H1 (cell line): ENCODE results near the gene PHOSPHO1.

Experiments
- BACH1 ChIP-seq: IDR thresholded peaks from 2 replicates; pipeline ENCODE4 v1.6.1; 2012; ENCODE audit warnings: low read length, improper control_type of control experiment
- CREB1 ChIP-seq: IDR thresholded peaks from 2 replicates; pipeline ENCODE4 v1.6.1; 2012; ENCODE audit warnings: inconsistent platforms
- CTCF ChIP-seq, 3 experiments: IDR thresholded peaks; 1 replicate in 2 of 3; 2 replicates in 1 of 3; pipeline versions ENCODE4 v1.5.1 to v1.6.1; 2011; ENCODE audit warnings: low read length in 3 of 3, mild to moderate bottlenecking in 3 of 3, inconsistent platforms in 2 of 3, low read depth in 1 of 3, moderate library complexity in 1 of 3; ENCODE audit not compliant: insufficient read depth in 1 of 3; ENCODE audit errors: control extremely low read depth in 1 of 3
- RAD21 ChIP-seq, 2 experiments: IDR thresholded peaks in 1 of 2; conservative IDR thresholded peaks in 1 of 2; 2 replicates each; pipeline ENCODE4 v1.6.1; 2011; ENCODE audit warnings: low read depth in 2 of 2, low read length in 2 of 2, improper control_type of control experiment in 1 of 2, inconsistent platforms in 1 of 2, mild to moderate bottlenecking in 1 of 2, moderate library complexity in 1 of 2
- RBBP5 ChIP-seq: IDR thresholded peaks from 2 replicates; pipeline ENCODE4 v1.7.1; 2012; ENCODE audit warnings: low read depth, mild to moderate bottlenecking, inconsistent platforms, low read length, moderate library complexity, borderline replicate concordance
- USF2 ChIP-seq: IDR thresholded peaks from 2 replicates; pipeline ENCODE4 v1.6.1; 2011; ENCODE audit warnings: low read length, improper control_type of control experiment
- ZNF274 ChIP-seq: IDR thresholded peaks from 2 replicates; pipeline ENCODE4 v1.7.0; 2012; ENCODE audit warnings: low read length, borderline replicate concordance; ENCODE audit errors: extremely low read depth

DNA sequence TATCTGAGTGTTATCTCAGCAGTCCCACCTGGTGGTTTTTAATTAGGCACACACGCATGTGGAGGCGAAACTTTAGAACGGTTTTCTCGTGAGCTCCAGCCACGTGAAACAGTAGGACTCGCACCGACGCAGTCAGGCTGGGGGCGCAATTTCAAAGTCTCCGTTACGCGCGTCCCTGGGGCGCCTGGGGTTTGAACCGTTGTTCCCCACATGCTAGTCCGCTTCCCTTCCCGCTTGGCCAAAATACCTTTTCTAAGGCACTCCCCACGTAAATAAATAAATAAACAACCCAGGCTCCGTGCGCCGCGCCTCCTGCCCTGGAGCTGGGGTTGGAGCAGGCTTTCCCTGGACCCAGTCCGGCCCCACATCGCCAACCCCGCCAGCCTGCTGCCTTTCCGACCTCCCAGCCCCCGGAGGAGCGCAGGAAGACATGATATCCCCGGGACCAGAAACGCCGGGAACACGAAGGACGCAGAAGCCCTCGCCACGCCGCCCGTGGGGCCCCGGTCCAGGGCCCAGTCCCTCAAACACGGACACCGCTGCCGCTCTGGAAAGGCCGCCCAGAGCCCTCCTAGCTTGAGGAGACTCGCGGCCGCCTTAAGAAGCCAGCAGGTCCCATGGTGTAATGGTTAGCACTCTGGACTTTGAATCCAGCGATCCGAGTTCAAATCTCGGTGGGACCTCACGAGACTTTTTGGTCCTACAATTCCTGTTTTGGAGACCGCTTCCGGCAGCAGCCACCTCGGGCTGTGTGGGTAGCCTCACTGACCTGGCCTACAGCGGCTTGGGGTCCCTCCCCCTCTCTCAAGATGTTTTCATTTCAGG, 38.5 kb downstream of the PHOSPHO1 start:
- TF ChIP-seq CTCF (IDR thresholded peaks at IDR 0.05; ENCODE audit: control extremely low read depth in 1 of 3, insufficient read depth in 1 of 3, low read depth in 1 of 3, low read length in 3 of 3): peak in 2 of 3 experiments; percentile 3 to 23; a peak in 2 of 4 replicates
- TF ChIP-seq RAD21 (IDR thresholded peaks at IDR 0.05 in 1 of 2, conservative IDR thresholded peaks at IDR 0.05 in 1 of 2; ENCODE audit: low read depth in 2 of 2, low read length in 2 of 2): no peak
- peak; percentile 100 for TF ChIP-seq RBBP5
- TF ChIP-seq CREB1: peak; percentile 30; the same call in 1 of the 2 replicates
- TF ChIP-seq BACH1: no peak
- TF ChIP-seq USF2: no peak
- TF ChIP-seq ZNF274: no peak
